ENCODE results near the gene BMI1.

DNA sequence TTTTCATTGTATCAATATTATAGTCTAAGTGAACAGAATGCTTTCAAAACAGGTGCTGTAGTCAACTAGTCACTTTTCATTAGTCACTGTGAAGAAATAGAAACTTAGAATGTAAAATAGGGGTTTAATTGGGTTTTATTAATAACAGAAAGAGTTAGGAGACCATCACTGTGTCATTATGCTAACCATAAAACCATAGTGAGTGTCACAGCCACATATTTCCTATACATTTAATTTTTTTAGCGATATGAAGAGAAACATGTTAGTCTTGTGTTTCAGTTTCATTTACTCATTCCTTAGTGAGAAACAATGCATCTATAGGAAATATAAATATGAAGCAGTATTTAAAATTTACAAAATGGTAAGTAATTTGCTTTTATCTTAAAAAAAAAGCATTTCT is 46.6 kb downstream of the BMI1 start:
- TF ChIP-seq MYC (IDR thresholded peaks at IDR 0.05; ENCODE audit: low read depth, low read length) (no peak), EZH2 (IDR thresholded peaks at IDR 0.05; ENCODE audit: borderline replicate concordance, low read depth, low read length, severe bottlenecking) (no peak), POLR2A (IDR thresholded peaks at IDR 0.05; ENCODE audit: low read depth, low read length) (no peak), JUN (IDR thresholded peaks at IDR 0.05; ENCODE audit: borderline replicate concordance, insufficient read depth, insufficient read length, low read depth) (no peak), POLR2AphosphoS5 (IDR thresholded peaks at IDR 0.05; ENCODE audit: insufficient read depth, low read depth, low read length) (no peak), GATA2 (IDR thresholded peaks at IDR 0.05; ENCODE audit: insufficient read depth, insufficient read length, low read depth, low read length) (no peak), FOS (IDR thresholded peaks at IDR 0.05; ENCODE audit: borderline replicate concordance, insufficient read depth, low read length) (no peak)
- TF ChIP-seq, protein P1, sequence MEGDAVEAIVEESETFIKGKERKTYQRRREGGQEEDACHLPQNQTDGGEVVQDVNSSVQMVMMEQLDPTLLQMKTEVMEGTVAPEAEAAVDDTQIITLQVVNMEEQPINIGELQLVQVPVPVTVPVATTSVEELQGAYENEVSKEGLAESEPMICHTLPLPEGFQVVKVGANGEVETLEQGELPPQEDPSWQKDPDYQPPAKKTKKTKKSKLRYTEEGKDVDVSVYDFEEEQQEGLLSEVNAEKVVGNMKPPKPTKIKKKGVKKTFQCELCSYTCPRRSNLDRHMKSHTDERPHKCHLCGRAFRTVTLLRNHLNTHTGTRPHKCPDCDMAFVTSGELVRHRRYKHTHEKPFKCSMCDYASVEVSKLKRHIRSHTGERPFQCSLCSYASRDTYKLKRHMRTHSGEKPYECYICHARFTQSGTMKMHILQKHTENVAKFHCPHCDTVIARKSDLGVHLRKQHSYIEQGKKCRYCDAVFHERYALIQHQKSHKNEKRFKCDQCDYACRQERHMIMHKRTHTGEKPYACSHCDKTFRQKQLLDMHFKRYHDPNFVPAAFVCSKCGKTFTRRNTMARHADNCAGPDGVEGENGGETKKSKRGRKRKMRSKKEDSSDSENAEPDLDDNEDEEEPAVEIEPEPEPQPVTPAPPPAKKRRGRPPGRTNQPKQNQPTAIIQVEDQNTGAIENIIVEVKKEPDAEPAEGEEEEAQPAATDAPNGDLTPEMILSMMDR (IDR thresholded peaks at IDR 0.05; ENCODE audit: extremely low read depth in 1 of 2, insufficient read depth in 1 of 2, low read depth in 1 of 2, low read length in 2 of 2) = no peak
- TF ChIP-seq, protein P2, sequence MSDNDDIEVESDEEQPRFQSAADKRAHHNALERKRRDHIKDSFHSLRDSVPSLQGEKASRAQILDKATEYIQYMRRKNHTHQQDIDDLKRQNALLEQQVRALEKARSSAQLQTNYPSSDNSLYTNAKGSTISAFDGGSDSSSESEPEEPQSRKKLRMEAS (IDR thresholded peaks at IDR 0.05; ENCODE audit: insufficient read depth, insufficient read length) = no peak

Measured in endothelial cell of umbilical vein (primary cell).